Measurements from ENCODE around the gene PYCR2.

The PYCR2 gene

GRCh38 chr1:225883616-225884265, 40.3 kb downstream of the PYCR2 start:
- Histone ChIP-seq H3K27me3 (ENCODE audit: insufficient read depth, poor library complexity, severe bottlenecking) (no peaks in the 10 kb centered on the region), H3K4me3 (replicated peaks; ENCODE audit: insufficient read depth, low read length) (no peak overlapping the region), H3K27ac (replicated peaks) (no peak overlapping the region)
- TF ChIP-seq POLR2AphosphoS5 (IDR thresholded peaks at IDR 0.05; ENCODE audit: low read depth), result no peak
- DNase-seq (ENCODE audit: low read depth in 1 of 2, low spot score in 1 of 2), result no peak

- Histone ChIP-seq H3K27ac (replicated peaks) (peak overlapping the region; percentile 73), H3K4me3 (replicated peaks; ENCODE audit: insufficient read depth, low read length) (peak overlapping the region; percentile 97), H3K27me3 (ENCODE audit: insufficient read depth, poor library complexity, severe bottlenecking) (no peaks in the 10 kb centered on the region)
- no peak for TF ChIP-seq GABPA (IDR thresholded peaks at IDR 0.05; ENCODE audit: low read depth)
- no peak for TF ChIP-seq REST (IDR thresholded peaks at IDR 0.05; ENCODE audit: insufficient replicate concordance, low read depth)
- no peak for TF ChIP-seq POLR2AphosphoS5 (IDR thresholded peaks at IDR 0.05; ENCODE audit: low read depth)
- TF ChIP-seq SPI1 (IDR thresholded peaks at IDR 0.05; ENCODE audit: borderline replicate concordance, low read depth), result no peak
- no peak for TF ChIP-seq CTCF (IDR thresholded peaks at IDR 0.05; ENCODE audit: insufficient read depth, low read length)
- DNase-seq (ENCODE audit: low read depth in 1 of 2, low spot score in 1 of 2), result peak in 1 of 2 experiments; percentile 23
Measured at GRCh38 chr1:225882694-225883615, 41.1 kb downstream of the PYCR2 start.

- DNase-seq (ENCODE audit: low read depth in 1 of 2, low spot score in 1 of 2), result peak; percentile 69 to 89
- Histone ChIP-seq H3K27me3 (ENCODE audit: insufficient read depth, poor library complexity, severe bottlenecking) (no peaks in the 10 kb centered on the region), H3K27ac (replicated peaks) (peak within 1 kb of the TSS; percentile 73), H3K4me3 (replicated peaks; ENCODE audit: insufficient read depth, low read length) (peak within 1 kb of the TSS; percentile 97)
- TF ChIP-seq SPI1 (IDR thresholded peaks at IDR 0.05; ENCODE audit: borderline replicate concordance, low read depth) (no peak), POLR2AphosphoS5 (IDR thresholded peaks at IDR 0.05; ENCODE audit: low read depth) (no peak), CTCF (IDR thresholded peaks at IDR 0.05; ENCODE audit: insufficient read depth, low read length) (peak; percentile 5)
Measured at GRCh38 chr1:225881959-225882693, 41.9 kb downstream of the PYCR2 start, which contains the start of gene TMEM63A. Gene TMEM63A (minus strand): TSS chr1:225882380. CDS start chr1:225877580, 4,800 bp downstream.

- H3K27me3 ChIP-seq (ENCODE audit: insufficient read depth, poor library complexity, severe bottlenecking), result no peaks in the 10 kb centered on the region
- H3K27ac ChIP-seq (replicated peaks), result peak overlapping the region; percentile 73
- peak overlapping the region; percentile 97 for H3K4me3 ChIP-seq (replicated peaks; ENCODE audit: insufficient read depth, low read length)
- DNase-seq (ENCODE audit: low read depth in 1 of 2, low spot score in 1 of 2), result peak in 1 of 2 experiments; percentile 33
- no peak for TF ChIP-seq REST (IDR thresholded peaks at IDR 0.05; ENCODE audit: insufficient replicate concordance, low read depth)
- TF ChIP-seq POLR2AphosphoS5 (IDR thresholded peaks at IDR 0.05; ENCODE audit: low read depth), result no peak; the same call in 1 of the 2 replicates
- no peak for TF ChIP-seq SPI1 (IDR thresholded peaks at IDR 0.05; ENCODE audit: borderline replicate concordance, low read depth)
- TF ChIP-seq CTCF (IDR thresholded peaks at IDR 0.05; ENCODE audit: insufficient read depth, low read length), result no peak
- TF ChIP-seq GABPA (IDR thresholded peaks at IDR 0.05; ENCODE audit: low read depth), result no peak
Measured at GRCh38 chr1:225881081-225881958, 42.7 kb downstream of the PYCR2 start.
